H1 (cell line): ENCODE results near the gene TMEM121B. TPM values are rescaled to one million over a fixed set of nuclear protein-coding genes. Genes with fewer than 3 reads are reported as not detected.

Experiments
- KDM4A ChIP-seq: IDR thresholded peaks from one replicate; pipeline ENCODE4 v1.7.1; 2012; ENCODE audit warnings: low read depth, mild to moderate bottlenecking, moderate library complexity, low read length, inconsistent platforms; ENCODE audit not compliant: severe bottlenecking
- POLR2AphosphoS5 ChIP-seq: IDR thresholded peaks from 2 replicates; pipeline ENCODE4 v1.6.1; 2011; ENCODE audit warnings: low read depth, low read length
- POU5F1 ChIP-seq: IDR thresholded peaks from 2 replicates; pipeline ENCODE4 v1.6.1; 2011; ENCODE audit warnings: low read depth, mild to moderate bottlenecking, low read length, moderate library complexity
- RNF2 ChIP-seq: fragments of 200-900, 300-1000 bp; sonication (generic); IDR thresholded peaks from 2 replicates; pipeline ENCODE4 v1.7.1; 2016; ENCODE audit warnings: borderline replicate concordance, low read depth, mild to moderate bottlenecking, antibody characterized with exemption, low read length; ENCODE audit not compliant: poor library complexity, severe bottlenecking; ENCODE audit errors: missing control alignments
- SIN3A ChIP-seq, 2 experiments: IDR thresholded peaks in 1 of 2; conservative IDR thresholded peaks in 1 of 2; 2 replicates each; pipeline ENCODE4 v1.6.1; 2011 to 2012; ENCODE audit warnings: low read length in 2 of 2, improper control_type of control experiment in 1 of 2, low read depth in 1 of 2, mild to moderate bottlenecking in 1 of 2
- SP1 ChIP-seq: IDR thresholded peaks from 2 replicates; pipeline ENCODE4 v1.6.1; 2011; ENCODE audit warnings: low read depth, low read length
- polyA plus RNA-seq, 7 experiments: library from polyadenylated mRNA; depleted of rRNA in 3 of 7; stranded (reverse) in 5 of 7; unstranded in 2 of 7; fragments of >200 nt in 5 of 7; fragments of 200-250 nt in 2 of 7; gene quantifications; 1 replicate in 5 of 7; 2 replicates in 1 of 7; 4 replicates in 1 of 7; pipeline versions ENCODE4 v1.2.1 to v1.2.3, GENCODE V29; 2011 to 2013; ENCODE audit warnings: missing spikeins in 2 of 7, mixed read lengths in 2 of 7
- total RNA-seq: library from RNA; stranded (reverse); fragmentation: NEBNext Ultra II Directional; extraction: Animal tissue kit (Norgen Biotek cat#: 25700); gene quantifications from 2 replicates; pipeline ENCODE4 v1.2.1, GENCODE V29; 2021

TMEM121B gene
- total and polyA plus RNA-seq, 2 of the 8 experiments (the other 6 are each of a cell fraction or from before 2014, with no cell fraction given): 4.3 to 6.9 TPM

GRCh38 chr22:17113600-17113999 lies 7.6 kb downstream of the TMEM121B start (continued):
- TF ChIP-seq SP1: no peak
- TF ChIP-seq SIN3A (conservative IDR thresholded peaks at IDR 0.05 in 1 of 2, IDR thresholded peaks at IDR 0.05 in 1 of 2; ENCODE audit: low read depth in 1 of 2, low read length in 2 of 2): no peak
- no peak for TF ChIP-seq POU5F1
- no peak for TF ChIP-seq KDM4A
- no peak for TF ChIP-seq POLR2AphosphoS5
- TF ChIP-seq RNF2: no peak
